GM18870 (cell line): Measurements from ENCODE around the gene ATP2C2.
"Not testable (repeated sequence)": the region's sequence is repeated elsewhere in the genome, so short reads cannot be mapped to it uniquely, and the experiment has no call there.

ENCODE experiments used
- ATAC-seq: cut with Tn5 transposase; IDR thresholded peaks from one replicate; pipeline ENCODE4 v1.9.1; 2021; ENCODE audit warnings: moderate library complexity; ENCODE audit not compliant: unreplicated experiment

The ATP2C2 gene, protein sequence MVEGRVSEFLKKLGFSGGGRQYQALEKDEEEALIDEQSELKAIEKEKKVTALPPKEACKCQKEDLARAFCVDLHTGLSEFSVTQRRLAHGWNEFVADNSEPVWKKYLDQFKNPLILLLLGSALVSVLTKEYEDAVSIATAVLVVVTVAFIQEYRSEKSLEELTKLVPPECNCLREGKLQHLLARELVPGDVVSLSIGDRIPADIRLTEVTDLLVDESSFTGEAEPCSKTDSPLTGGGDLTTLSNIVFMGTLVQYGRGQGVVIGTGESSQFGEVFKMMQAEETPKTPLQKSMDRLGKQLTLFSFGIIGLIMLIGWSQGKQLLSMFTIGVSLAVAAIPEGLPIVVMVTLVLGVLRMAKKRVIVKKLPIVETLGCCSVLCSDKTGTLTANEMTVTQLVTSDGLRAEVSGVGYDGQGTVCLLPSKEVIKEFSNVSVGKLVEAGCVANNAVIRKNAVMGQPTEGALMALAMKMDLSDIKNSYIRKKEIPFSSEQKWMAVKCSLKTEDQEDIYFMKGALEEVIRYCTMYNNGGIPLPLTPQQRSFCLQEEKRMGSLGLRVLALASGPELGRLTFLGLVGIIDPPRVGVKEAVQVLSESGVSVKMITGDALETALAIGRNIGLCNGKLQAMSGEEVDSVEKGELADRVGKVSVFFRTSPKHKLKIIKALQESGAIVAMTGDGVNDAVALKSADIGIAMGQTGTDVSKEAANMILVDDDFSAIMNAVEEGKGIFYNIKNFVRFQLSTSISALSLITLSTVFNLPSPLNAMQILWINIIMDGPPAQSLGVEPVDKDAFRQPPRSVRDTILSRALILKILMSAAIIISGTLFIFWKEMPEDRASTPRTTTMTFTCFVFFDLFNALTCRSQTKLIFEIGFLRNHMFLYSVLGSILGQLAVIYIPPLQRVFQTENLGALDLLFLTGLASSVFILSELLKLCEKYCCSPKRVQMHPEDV

DNA sequence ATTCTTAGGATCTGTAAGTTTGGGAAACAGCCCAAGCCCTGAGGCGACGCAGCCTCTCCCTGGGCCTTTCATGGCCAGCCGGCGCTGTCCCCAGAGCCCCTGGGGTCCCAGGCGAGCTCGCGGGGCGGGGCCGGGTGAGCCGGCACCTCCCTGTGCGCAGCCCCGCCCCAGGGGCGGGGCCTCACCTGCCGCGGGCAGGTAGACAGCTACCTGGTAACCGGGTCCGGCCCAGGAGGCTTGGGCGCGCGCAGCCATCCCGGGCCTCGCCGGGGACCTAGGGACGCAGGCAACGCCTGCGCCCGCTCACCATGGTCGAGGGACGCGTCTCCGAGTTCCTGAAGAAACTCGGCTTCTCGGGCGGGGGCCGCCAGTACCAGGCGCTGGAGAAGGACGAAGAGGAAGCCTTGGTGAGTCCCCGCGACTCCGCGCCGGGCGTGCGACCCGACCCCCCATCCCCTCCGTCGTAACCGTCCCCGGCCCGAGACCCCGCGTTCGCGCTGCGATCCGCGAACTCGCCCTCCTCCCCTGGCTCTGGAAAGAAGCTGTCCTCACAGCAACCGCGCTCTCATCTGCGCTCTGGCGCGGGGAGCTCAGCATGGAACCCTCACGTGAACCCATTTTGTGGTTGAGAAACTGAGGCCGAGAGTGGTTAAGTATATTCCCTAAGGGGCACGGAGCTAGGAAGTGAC is at the start of gene ATP2C2:
Gene ATP2C2 (plus strand): TSS at position 231 of the 689 bp plus-strand sequence. CDS start 78 bp downstream, at position 309.
- ATAC-seq = no peak

GRCh38 chr16:84319146-84319760 is 49.1 kb upstream of the ATP2C2 start:
- ATAC-seq = no peak

- no peak for ATAC-seq
These were observed 47.8 kb upstream of the ATP2C2 start for GRCh38 chr16:84320511-84320910.

DNA sequence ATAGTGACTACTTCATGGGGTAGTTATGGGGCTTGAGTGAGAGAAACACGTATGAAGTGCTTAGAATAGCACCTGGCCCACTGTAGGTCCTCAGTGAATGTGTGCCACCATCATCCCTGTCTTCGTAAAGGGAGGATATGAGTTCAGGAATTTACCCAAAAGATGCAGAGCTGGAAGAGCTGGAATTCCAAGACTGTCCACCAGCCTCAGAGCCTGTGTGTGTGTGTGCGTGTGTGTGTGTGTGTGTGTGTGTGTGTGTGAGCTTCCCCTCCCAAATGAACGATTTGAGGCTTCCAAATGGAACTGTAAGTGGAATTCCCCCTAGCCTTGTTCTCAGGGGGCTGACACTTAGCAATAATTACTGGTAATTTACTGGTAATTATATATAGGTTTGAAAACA is 46.4 kb upstream of the ATP2C2 start:
- no peak for ATAC-seq

- ATAC-seq = no peak
These were observed 45.6 kb upstream of the ATP2C2 start for GRCh38 chr16:84322749-84323148.

DNA sequence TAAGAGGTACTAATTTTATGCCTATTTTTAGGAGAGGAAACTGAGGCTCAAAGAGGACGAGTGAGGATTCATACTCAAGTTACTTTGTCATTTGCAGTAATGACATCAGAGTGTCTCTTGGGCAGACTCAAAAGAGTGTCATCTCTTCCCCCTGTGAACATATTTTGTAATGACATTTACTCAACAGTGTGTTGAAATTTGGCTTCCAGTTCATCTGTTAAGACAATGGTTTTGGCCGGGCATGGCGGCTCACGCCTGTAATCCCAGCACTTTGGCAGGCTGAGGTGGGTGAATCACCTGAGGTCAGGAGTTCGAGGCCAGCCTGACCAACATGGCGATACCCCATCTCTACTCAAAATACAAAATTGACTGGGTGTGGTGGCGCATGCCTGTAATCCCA is 44.7 kb upstream of the ATP2C2 start:
- ATAC-seq = no peak

GRCh38 chr16:84324434-84325262 is 43.7 kb upstream of the ATP2C2 start:
- ATAC-seq = no peak

GRCh38 chr16:84326545-84326944 is 41.8 kb upstream of the ATP2C2 start:
- no peak for ATAC-seq

DNA sequence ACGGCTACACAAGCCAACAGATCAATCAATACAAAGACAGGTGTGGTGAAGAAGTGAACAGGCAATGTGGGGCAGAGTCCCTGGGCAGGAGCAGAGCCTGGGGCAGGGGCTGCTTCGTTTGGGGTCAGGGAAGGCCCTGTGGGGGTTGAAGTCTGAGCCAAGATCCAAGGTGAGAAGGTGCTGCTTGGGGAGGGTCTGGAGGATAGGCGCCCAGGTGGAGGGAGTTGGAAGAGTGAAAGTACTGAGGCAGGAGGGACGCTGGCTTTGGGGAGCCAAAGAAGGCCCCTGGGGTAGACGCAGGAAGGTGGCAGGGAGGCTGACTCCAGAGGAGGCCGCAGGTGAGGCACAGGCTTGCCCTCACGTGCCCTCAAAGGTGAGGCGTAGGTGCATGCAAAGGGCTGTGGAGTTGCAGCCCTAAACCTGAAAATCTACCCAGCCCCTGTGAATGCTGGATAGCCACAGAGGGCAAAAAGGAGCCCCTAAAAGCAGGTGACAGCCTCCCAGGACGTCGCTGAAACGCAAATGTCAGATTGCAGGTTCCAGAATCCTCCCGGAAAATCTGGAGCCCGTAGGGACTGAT is 40.3 kb upstream of the ATP2C2 start:
- ATAC-seq = no peak

GRCh38 chr16:84329016-84329415 is 39.3 kb upstream of the ATP2C2 start:
- ATAC-seq = no peak

DNA sequence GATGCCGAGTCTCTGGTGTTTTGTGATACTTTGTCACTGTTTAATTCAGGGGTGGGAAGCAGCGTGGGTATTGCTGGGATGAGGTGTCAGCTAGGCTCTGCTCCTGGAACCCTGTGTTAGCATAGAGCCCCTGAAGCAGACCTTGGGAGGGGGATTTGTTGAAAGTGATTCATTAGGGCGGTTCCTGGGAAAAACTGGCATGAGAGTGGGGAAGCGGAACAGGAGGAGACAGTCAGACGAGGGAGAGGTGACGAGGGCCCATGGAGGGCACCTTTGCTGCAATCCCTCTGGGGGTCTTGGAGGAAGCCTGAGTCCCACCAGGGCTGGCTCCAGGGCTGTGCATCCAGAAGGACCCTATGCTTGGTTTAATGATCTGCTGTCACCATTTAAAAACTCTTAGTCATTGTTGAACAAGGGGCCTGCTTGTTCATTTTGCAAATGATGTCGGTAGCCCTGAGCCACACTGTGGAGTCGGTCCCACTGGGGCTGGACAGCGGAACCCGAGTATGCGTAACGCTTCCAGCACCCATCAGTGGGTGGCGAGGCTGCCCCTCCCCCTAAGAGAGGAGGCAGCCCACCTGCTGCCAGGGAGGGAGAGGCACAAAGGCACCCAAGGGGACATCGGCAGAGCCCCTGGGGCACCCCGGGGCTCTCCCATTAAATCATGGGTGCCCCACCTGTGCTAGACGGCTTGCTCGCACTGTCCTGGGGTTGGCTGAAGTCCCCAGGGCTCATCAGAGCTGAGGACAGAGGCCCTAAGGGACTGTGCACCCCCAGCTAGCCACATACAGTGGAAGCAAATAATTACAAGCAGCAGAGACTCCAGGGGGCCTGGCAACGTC is 38.3 kb upstream of the ATP2C2 start:
- ATAC-seq = no peak

- no peak for ATAC-seq
These were observed 37.7 kb upstream of the ATP2C2 start for GRCh38 chr16:84330685-84331050.

DNA sequence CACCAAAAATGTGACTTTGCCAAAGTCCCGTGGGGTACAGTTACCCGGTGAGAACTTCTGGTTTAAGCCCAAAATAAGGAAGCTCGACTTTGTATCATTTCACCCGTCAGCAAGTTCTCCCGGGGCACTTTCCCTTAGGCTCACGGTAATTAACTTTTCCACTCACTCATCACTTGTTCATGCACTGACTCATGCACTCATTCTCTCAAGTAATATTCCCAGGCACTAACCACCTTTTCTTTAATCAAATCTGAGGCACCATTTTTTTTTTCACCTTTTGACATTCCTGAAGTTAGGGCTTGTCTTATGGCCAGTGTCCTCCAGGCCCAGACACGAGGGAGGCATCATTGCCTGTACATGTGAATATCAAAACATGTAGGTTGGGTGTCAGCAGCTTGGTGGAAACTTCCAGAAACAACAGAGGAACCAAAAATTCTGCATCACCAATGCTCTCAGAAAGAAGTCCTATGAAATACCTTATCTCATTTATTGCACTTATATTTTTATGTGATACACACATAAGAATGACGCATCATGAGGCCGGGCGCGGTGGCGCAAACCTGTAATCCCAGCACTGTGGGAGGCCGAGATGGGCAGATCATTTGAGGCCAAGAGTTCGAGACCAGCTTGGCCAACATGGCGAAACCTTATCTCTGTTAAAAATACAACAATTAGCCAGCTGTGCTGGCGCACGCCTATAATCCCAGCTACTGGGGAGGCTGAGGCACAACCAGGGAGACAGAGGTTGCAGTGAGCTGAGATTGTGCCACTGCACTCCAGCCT is 36.1 kb upstream of the ATP2C2 start:
- ATAC-seq = no peak

DNA sequence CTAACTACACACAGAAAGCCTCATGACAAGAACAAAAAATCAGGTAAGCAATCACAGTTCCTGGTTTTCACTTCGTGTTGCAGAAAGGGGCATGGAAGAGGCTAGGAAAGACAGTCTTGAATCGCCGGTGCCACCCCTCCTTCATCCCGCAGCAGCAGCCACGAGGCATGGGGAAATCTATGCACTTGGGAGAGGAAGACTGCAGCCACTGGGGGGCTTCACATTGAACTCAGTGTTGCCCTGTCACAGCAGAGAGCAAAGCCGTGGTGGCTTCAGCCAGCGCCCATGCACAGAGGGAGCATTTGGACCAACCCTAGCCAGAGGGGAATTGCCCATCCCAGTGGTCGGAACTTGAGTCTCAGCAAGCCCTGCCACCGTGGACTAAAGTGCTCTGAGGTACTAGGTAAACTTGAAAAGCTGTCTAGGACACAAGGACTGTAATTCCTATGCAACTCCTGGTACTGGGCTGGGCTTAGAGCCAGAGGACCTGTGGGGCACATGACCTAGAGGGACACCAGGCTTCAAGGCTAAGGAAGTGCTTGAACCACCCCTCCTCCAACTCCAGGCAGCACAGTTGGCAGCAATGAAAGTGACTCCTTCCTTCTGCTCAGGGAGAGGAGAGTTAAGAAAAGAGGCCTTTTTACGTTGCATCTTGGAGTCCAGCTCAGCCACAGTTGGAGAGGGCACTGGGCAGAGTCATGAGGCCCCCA is 35.2 kb upstream of the ATP2C2 start:
- no peak for ATAC-seq

DNA sequence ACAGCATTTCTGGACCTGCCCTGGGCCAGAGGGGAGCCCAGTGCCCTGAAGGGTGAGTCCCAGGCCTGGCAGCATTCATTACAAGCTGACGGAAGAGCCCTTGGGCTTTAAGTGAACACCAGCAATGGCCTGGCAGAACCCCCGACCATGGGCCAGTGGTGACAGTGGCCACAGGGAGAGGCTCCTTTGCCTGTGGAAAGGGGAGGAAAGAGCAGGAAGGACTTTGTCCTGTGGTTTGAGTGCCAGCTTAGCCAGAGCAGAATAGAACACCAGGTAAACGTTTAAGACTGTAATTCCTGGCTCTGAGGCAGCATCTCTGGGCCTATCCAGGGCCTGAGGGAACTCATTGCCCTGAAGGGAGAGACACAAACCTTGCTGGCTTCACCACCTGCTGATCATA is 34.3 kb upstream of the ATP2C2 start:
- no peak for ATAC-seq

- no peak for ATAC-seq
These were observed 33.9 kb upstream of the ATP2C2 start for GRCh38 chr16:84334482-84334881.

GRCh38 chr16:84337236-84337635 is 31.1 kb upstream of the ATP2C2 start:
- not testable (repeated sequence) for ATAC-seq
